Fibroblast of lung (primary cell): ENCODE results near the gene UBAC1. TPM values are rescaled to one million over a fixed set of nuclear protein-coding genes. Genes with fewer than 3 reads are reported as not detected.
"Not testable (repeated sequence)": the region's sequence is repeated elsewhere in the genome, so short reads cannot be mapped to it uniquely, and the experiment has no call there.

Experiments
- DNase-seq, 2 donors: peaks; one replicate each; pipeline versions ENCODE4 v3.0.0 to v3.0.0-alpha.2; 2010; ENCODE audit warnings: low read depth in 2 of 2
- H2AFZ ChIP-seq: 2 replicates; pipeline ENCODE4 v1.5.1; 2012; ENCODE audit warnings: low read length, control low read depth, inconsistent platforms
- H3K27ac ChIP-seq: 2 replicates; pipeline ENCODE4 v1.5.1; 2011; ENCODE audit warnings: low read length, control low read depth; ENCODE audit not compliant: insufficient read depth
- H3K27me3 ChIP-seq: 2 replicates; pipeline ENCODE4 v1.5.1; 2011; ENCODE audit warnings: mild to moderate bottlenecking, low read length; ENCODE audit not compliant: control insufficient read depth, insufficient read depth
- H3K36me3 ChIP-seq: 2 replicates; pipeline ENCODE4 v1.5.1; 2011; ENCODE audit warnings: low read length; ENCODE audit not compliant: control insufficient read depth, insufficient read depth
- H3K4me1 ChIP-seq: 2 replicates; pipeline ENCODE4 v1.5.1; 2011; ENCODE audit warnings: low read length; ENCODE audit not compliant: control insufficient read depth, insufficient read depth; ENCODE audit errors: extremely low read depth
- H3K4me2 ChIP-seq: 2 replicates; pipeline ENCODE4 v1.5.1; 2011; ENCODE audit warnings: low read length, control low read depth; ENCODE audit not compliant: insufficient read depth; ENCODE audit errors: extremely low read depth
- H3K4me3 ChIP-seq, 4 experiments: fragments of 200-600 bp in 1 of 4; sonication (generic) in 1 of 4; replicated peaks in 1 of 4; 2 replicates each; pipeline ENCODE4 v1.5.1; 2011 to 2016; ENCODE audit warnings: low read length in 4 of 4, low read depth in 3 of 4, mild to moderate bottlenecking in 3 of 4, control low read depth in 2 of 4, inconsistent platforms in 1 of 4, mixed read lengths in 1 of 4; ENCODE audit not compliant: insufficient read depth in 1 of 4; ENCODE audit errors: control extremely low read depth in 1 of 4
- H3K79me2 ChIP-seq: 2 replicates; pipeline ENCODE4 v1.5.1; 2012; ENCODE audit warnings: mild to moderate bottlenecking, low read length, inconsistent platforms; ENCODE audit not compliant: control insufficient read depth, insufficient read depth
- H3K9ac ChIP-seq: 2 replicates; pipeline ENCODE4 v1.5.1; 2011; ENCODE audit warnings: mild to moderate bottlenecking, low read length, control low read depth; ENCODE audit not compliant: insufficient read depth
- H3K9me3 ChIP-seq: 2 replicates; pipeline ENCODE4 v1.5.1; 2012; ENCODE audit warnings: low read depth, low read length; ENCODE audit not compliant: control insufficient read depth, insufficient read depth
- H4K20me1 ChIP-seq: 2 replicates; pipeline ENCODE4 v1.5.1; 2011; ENCODE audit warnings: low read length; ENCODE audit not compliant: control insufficient read depth, insufficient read depth; ENCODE audit errors: extremely low read depth
- CTCF ChIP-seq, 2 donors: IDR thresholded peaks in 1 of 2; conservative IDR thresholded peaks in 1 of 2; 1 replicate in 1 of 2; 2 replicates in 1 of 2; pipeline ENCODE4 v1.5.1; 2011 to 2012; ENCODE audit warnings: low read length in 2 of 2, control low read depth in 1 of 2, inconsistent platforms in 1 of 2, low read depth in 1 of 2, mild to moderate bottlenecking in 1 of 2
- EZH2 ChIP-seq: IDR thresholded peaks from 2 replicates; pipeline ENCODE4 v1.5.1; 2012; ENCODE audit warnings: low read length, control low read depth, mild to moderate bottlenecking; ENCODE audit errors: missing control alignments
- polyA plus RNA-seq, 2 donors: library from polyadenylated mRNA; depleted of rRNA in 1 of 2; stranded (reverse) in 1 of 2; unstranded in 1 of 2; fragments of >200 nt; gene quantifications; 2 replicates each; pipeline ENCODE4 v1.2.1, GENCODE V29; 2011 to 2012; ENCODE audit warnings: missing spikeins in 1 of 2
- total RNA-seq: library from RNA; depleted of rRNA; stranded (reverse); fragments of >200 nt; gene quantifications from 2 replicates; pipeline ENCODE4 v1.2.1, GENCODE V29; 2014

UBAC1 gene
- total and polyA plus RNA-seq, 2 donors (not counting 1 experiment from before 2014, with no cell fraction given) = 26.8 to 30.6 TPM

- Histone ChIP-seq H3K9me3 (no peaks in the 10 kb centered on the region), H2AFZ (no peak overlapping the region), H4K20me1 (no peaks in the 10 kb centered on the region), H3K27ac (no peak overlapping the region), H3K9ac (no peak overlapping the region), H3K4me3 (no peak overlapping the region), H3K27me3 (no peaks in the 10 kb centered on the region), H3K79me2 (no peaks in the 10 kb centered on the region), H3K4me1 (no peaks in the 10 kb centered on the region), H3K36me3 (peaks cover 15% of the 10 kb centered on the region), H3K4me2 (no peak overlapping the region)
- no peak for TF ChIP-seq CTCF (conservative IDR thresholded peaks at IDR 0.05 in 1 of 2, IDR thresholded peaks at IDR 0.05 in 1 of 2; ENCODE audit: low read depth in 1 of 2, low read length in 2 of 2)
- no peak for TF ChIP-seq EZH2
- DNase-seq = no peak
These were observed 14.7 kb downstream of the UBAC1 start for GRCh38 chr9:135946392-135946994.

GRCh38 chr9:135945969-135946368 lies 15.2 kb downstream of the UBAC1 start:
- Histone ChIP-seq H4K20me1 (no peaks in the 10 kb centered on the region), H3K27ac (no peak overlapping the region), H3K27me3 (no peaks in the 10 kb centered on the region), H3K4me2 (no peak overlapping the region), H3K9me3 (no peaks in the 10 kb centered on the region), H3K36me3 (peaks cover 15% of the 10 kb centered on the region), H2AFZ (no peak overlapping the region), H3K9ac (no peak overlapping the region), H3K4me3 (no peak overlapping the region), H3K79me2 (no peaks in the 10 kb centered on the region), H3K4me1 (no peaks in the 10 kb centered on the region)
- TF ChIP-seq CTCF (conservative IDR thresholded peaks at IDR 0.05 in 1 of 2, IDR thresholded peaks at IDR 0.05 in 1 of 2; ENCODE audit: low read depth in 1 of 2, low read length in 2 of 2) = no peak
- DNase-seq = no peak

- Histone ChIP-seq H3K9me3 (no peaks in the 10 kb centered on the region), H3K4me1 (no peaks in the 10 kb centered on the region), H3K4me3 (no peak overlapping the region), H3K9ac (no peak overlapping the region), H4K20me1 (no peaks in the 10 kb centered on the region), H3K36me3 (peaks cover 17% of the 10 kb centered on the region), H3K79me2 (no peaks in the 10 kb centered on the region), H3K4me2 (no peak overlapping the region), H2AFZ (no peak overlapping the region), H3K27me3 (no peaks in the 10 kb centered on the region), H3K27ac (no peak overlapping the region)
- no peak for DNase-seq
- TF ChIP-seq EZH2 (no peak), CTCF (conservative IDR thresholded peaks at IDR 0.05 in 1 of 2, IDR thresholded peaks at IDR 0.05 in 1 of 2; ENCODE audit: low read depth in 1 of 2, low read length in 2 of 2) (no peak)
These were observed 16.5 kb downstream of the UBAC1 start for GRCh38 chr9:135944444-135945252.

GRCh38 chr9:135943604-135944003 lies 17.6 kb downstream of the UBAC1 start:
- H3K27me3 ChIP-seq, H4K20me1 ChIP-seq, H2AFZ ChIP-seq, H3K4me1 ChIP-seq, H3K79me2 ChIP-seq, H3K9ac ChIP-seq, H3K9me3 ChIP-seq, H3K27ac ChIP-seq, H3K4me2 ChIP-seq, DNase-seq, H3K4me3 ChIP-seq: not testable (repeated sequence)
- H3K36me3 ChIP-seq = peaks cover 21% of the 10 kb centered on the region
